Nephron (organoid): ENCODE results near the gene SLC35E2B.
"Not testable (repeated sequence)": the region's sequence is repeated elsewhere in the genome, so short reads cannot be mapped to it uniquely, and the experiment has no call there.

Experiments used
- H3K27ac Mint-ChIP-seq, 3 experiments: 2 replicates each; pipeline ENCODE4 v1.8.0; 2020; ENCODE audit warnings: mixed read lengths in 3 of 3, mild to moderate bottlenecking in 2 of 3, moderate library complexity in 1 of 3
- H3K27me3 Mint-ChIP-seq: 2 replicates; pipeline ENCODE4 v1.8.0; 2021; ENCODE audit warnings: low read depth, mild to moderate bottlenecking, moderate library complexity, mixed read lengths
- H3K36me3 Mint-ChIP-seq: 2 replicates; pipeline ENCODE4 v1.8.0; 2020; ENCODE audit warnings: low read depth, mixed read lengths
- H3K4me1 Mint-ChIP-seq: 2 replicates; pipeline ENCODE4 v1.8.0; 2020; ENCODE audit warnings: mixed read lengths
- H3K4me3 Mint-ChIP-seq, 3 experiments: 2 replicates each; pipeline ENCODE4 v1.8.0; 2020; ENCODE audit warnings: mild to moderate bottlenecking in 3 of 3, mixed read lengths in 3 of 3, moderate library complexity in 2 of 3
- H3K9me3 Mint-ChIP-seq: 2 replicates; pipeline ENCODE4 v1.8.0; 2020; ENCODE audit warnings: mixed read lengths
- CTCF ChIP-seq, 3 experiments: fragments of 200-600 bp; sonication (generic); IDR thresholded peaks; one replicate each; pipeline ENCODE4 v1.5.0; 2021; ENCODE audit warnings: antibody characterized with exemption in 3 of 3; ENCODE audit not compliant: unreplicated experiment in 3 of 3

Gene SLC35E2B

GRCh38 chr1:1665815-1666251, 26.8 kb downstream of the SLC35E2B start:
- Mint-ChIP-seq H3K4me1 (no peaks in the 10 kb centered on the region), H3K9me3 (no peaks in the 10 kb centered on the region), H3K4me3 (no peak overlapping the region), H3K27me3 (peaks cover 3% of the 10 kb centered on the region), H3K36me3 (peaks cover 25% of the 10 kb centered on the region), H3K27ac (no peak overlapping the region)
- TF ChIP-seq CTCF (IDR thresholded peaks at IDR 0.05; ENCODE audit: unreplicated experiment in 3 of 3), result peak; percentile 27 to 45 (median 42)

- Mint-ChIP-seq H3K9me3 (no peaks in the 10 kb centered on the region), H3K4me1 (no peaks in the 10 kb centered on the region), H3K4me3 (no peak overlapping the region), H3K27me3 (peaks cover 3% of the 10 kb centered on the region), H3K36me3 (peaks cover 22% of the 10 kb centered on the region), H3K27ac (no peak overlapping the region)
- TF ChIP-seq CTCF (IDR thresholded peaks at IDR 0.05; ENCODE audit: unreplicated experiment in 3 of 3), result no peak
These were observed 27.4 kb downstream of the SLC35E2B start for GRCh38 chr1:1664941-1665814.

- peaks cover 14% of the 10 kb centered on the region for H3K36me3 Mint-ChIP-seq
- not testable (repeated sequence) for H3K27ac Mint-ChIP-seq, H3K27me3 Mint-ChIP-seq, H3K9me3 Mint-ChIP-seq, H3K4me3 Mint-ChIP-seq, H3K4me1 Mint-ChIP-seq
These were observed 28.3 kb downstream of the SLC35E2B start for GRCh38 chr1:1664318-1664717.

- not testable (repeated sequence) for H3K9me3 Mint-ChIP-seq, H3K4me3 Mint-ChIP-seq
These were observed 29.6 kb downstream of the SLC35E2B start for GRCh38 chr1:1662830-1663560.

GRCh38 chr1:1662392-1662791, 30.2 kb downstream of the SLC35E2B start:
- H3K27me3 Mint-ChIP-seq, H3K4me1 Mint-ChIP-seq, H3K36me3 Mint-ChIP-seq, H3K27ac Mint-ChIP-seq, H3K9me3 Mint-ChIP-seq, H3K4me3 Mint-ChIP-seq: not testable (repeated sequence)

More at GRCh38 chr1:1662830-1663560, 29.6 kb downstream of the SLC35E2B start:
- not testable (repeated sequence) for H3K4me1 Mint-ChIP-seq, H3K36me3 Mint-ChIP-seq, H3K27me3 Mint-ChIP-seq, H3K27ac Mint-ChIP-seq

GRCh38 chr1:1658583-1659549, 33.7 kb downstream of the SLC35E2B start, which contains the start of gene CDK11B:
Gene CDK11B, minus strand, starts transcription at chr1:1659004. Its CDS starts 1,519 bp downstream, at chr1:1657485.
- Mint-ChIP-seq H3K4me3 (peak within 1 kb of the TSS; percentile 94 to 99 (median 97)), H3K27ac (peak within 1 kb of the TSS; percentile 99 to 100 (median 100))
- H3K36me3 Mint-ChIP-seq, H3K4me1 Mint-ChIP-seq, H3K27me3 Mint-ChIP-seq, H3K9me3 Mint-ChIP-seq: not testable (repeated sequence)
- peak; percentile 32 to 41 (median 33) for TF ChIP-seq CTCF (IDR thresholded peaks at IDR 0.05; ENCODE audit: unreplicated experiment in 3 of 3)

- not testable (repeated sequence) for H3K27me3 Mint-ChIP-seq, H3K4me1 Mint-ChIP-seq, H3K4me3 Mint-ChIP-seq, H3K27ac Mint-ChIP-seq, H3K9me3 Mint-ChIP-seq
- H3K36me3 Mint-ChIP-seq, result peaks cover 64% of the 10 kb centered on the region
These were observed 44.3 kb downstream of the SLC35E2B start for GRCh38 chr1:1648265-1648664.

- H3K4me3 Mint-ChIP-seq, H3K27me3 Mint-ChIP-seq, H3K27ac Mint-ChIP-seq, H3K4me1 Mint-ChIP-seq, H3K9me3 Mint-ChIP-seq: not testable (repeated sequence)
- H3K36me3 Mint-ChIP-seq, result peaks cover 64% of the 10 kb centered on the region
These were observed 44.9 kb downstream of the SLC35E2B start for GRCh38 chr1:1647567-1648241.

- H3K4me3 Mint-ChIP-seq, H3K27ac Mint-ChIP-seq, H3K27me3 Mint-ChIP-seq, H3K9me3 Mint-ChIP-seq, H3K4me1 Mint-ChIP-seq: not testable (repeated sequence)
- H3K36me3 Mint-ChIP-seq, result peaks cover 52% of the 10 kb centered on the region
These were observed 46.3 kb downstream of the SLC35E2B start for GRCh38 chr1:1646326-1646725.

GRCh38 chr1:1640711-1641461, 51.7 kb downstream of the SLC35E2B start:
- not testable (repeated sequence) for H3K36me3 Mint-ChIP-seq, H3K27ac Mint-ChIP-seq, H3K9me3 Mint-ChIP-seq, H3K4me1 Mint-ChIP-seq, H3K27me3 Mint-ChIP-seq, H3K4me3 Mint-ChIP-seq
